Colonic mucosa (tissue), 4 donors: ENCODE measurements around the gene KCNK7. TPM values are rescaled to one million over a fixed set of nuclear protein-coding genes. Genes with fewer than 3 reads are reported as not detected.

Experiments
- DNase-seq: peaks from one replicate; pipeline ENCODE4 v3.0.0-alpha.2; 2020
- H3K27ac ChIP-seq: fragments of 200-600 bp; one replicate; pipeline ENCODE4 v1.8.0; 2021
- H3K27me3 ChIP-seq: fragments of 200-600 bp; one replicate; pipeline ENCODE4 v1.8.0; 2021
- H3K36me3 ChIP-seq: fragments of 200-600 bp; one replicate; pipeline ENCODE4 v1.8.0; 2021
- H3K4me1 ChIP-seq: fragments of 200-600 bp; one replicate; pipeline ENCODE4 v1.8.0; 2021; ENCODE audit warnings: mild to moderate bottlenecking
- H3K4me3 ChIP-seq: fragments of 200-600 bp; one replicate; pipeline ENCODE4 v1.8.0; 2021
- H3K9ac ChIP-seq, 2 donors: one replicate each; pipeline ENCODE4 v1.7.0; 2013; ENCODE audit warnings: control low read depth in 2 of 2, low read depth in 2 of 2, low read length in 2 of 2
- H3K9me3 ChIP-seq: fragments of 200-600 bp; one replicate; pipeline ENCODE4 v1.8.0; 2021
- CTCF ChIP-seq: fragments of 200-600 bp; IDR thresholded peaks from one replicate; pipeline ENCODE4 v1.8.0; 2022; ENCODE audit warnings: antibody characterized with exemption, mild to moderate bottlenecking
- intact Hi-C: fragments of 100-400 bp; cut with DNase I; formaldehyde crosslinking; loops from one replicate; pipeline ENCODE4 v1.14.1; 2022
- total RNA-seq, 2 donors: library from RNA; stranded (reverse); fragmentation: NEBNext Ultra II Directional in 1 of 2; extraction: Animal tissue kit (Norgen Biotek cat#: 25700) in 1 of 2; gene quantifications; one replicate each; pipeline ENCODE4 v1.2.1, GENCODE V29; 2021
- donor health status: healthy.
- donor health status: DM: no; HTN: no; CAD: no.
- donor health status: DM: no; HTN: no; CAD: no.

KCNK7 gene
- total RNA-seq, 2 donors from 2014 or later, result 0.40 to 0.69 TPM

- intact Hi-C loops, result loop anchor here (10.0 kb wide), 1 partner anchor 81 kb away; no protein-coding TSS in a partner anchor
Measured at GRCh38 chr11:65623852-65624616, 28.4 kb upstream of the KCNK7 start.

GRCh38 chr11:65623177-65623576 lies 27.6 kb upstream of the KCNK7 start:
- TF ChIP-seq CTCF, result no peak
- Histone ChIP-seq H3K4me1 (no peaks in the 10 kb centered on the region), H3K4me3 (no peak overlapping the region), H3K9ac (no peak overlapping the region), H3K27me3 (no peaks in the 10 kb centered on the region), H3K9me3 (no peaks in the 10 kb centered on the region), H3K27ac (no peak overlapping the region), H3K36me3 (peaks cover 23% of the 10 kb centered on the region)
- no peak for DNase-seq
- intact Hi-C loops, result loop anchor here (10.0 kb wide), 1 partner anchor 82 kb away; no protein-coding TSS in a partner anchor

More at GRCh38 chr11:65623852-65624616, 28.4 kb upstream of the KCNK7 start:
- Histone ChIP-seq H3K27me3 (no peaks in the 10 kb centered on the region), H3K9ac (no peak overlapping the region), H3K9me3 (no peaks in the 10 kb centered on the region), H3K4me1 (no peaks in the 10 kb centered on the region), H3K36me3 (peaks cover 18% of the 10 kb centered on the region), H3K27ac (no peak overlapping the region), H3K4me3 (no peak overlapping the region)
- no peak for DNase-seq
- no peak for TF ChIP-seq CTCF

- TF ChIP-seq CTCF, result no peak
- Histone ChIP-seq H3K4me1 (peaks cover 6% of the 10 kb centered on the region), H3K9ac (no peak overlapping the region), H3K9me3 (no peaks in the 10 kb centered on the region), H3K36me3 (peaks cover 17% of the 10 kb centered on the region), H3K4me3 (no peak overlapping the region), H3K27me3 (no peaks in the 10 kb centered on the region), H3K27ac (no peak overlapping the region)
- intact Hi-C loops, result loop anchor here (10.0 kb wide), 1 partner anchor 83 kb away; no protein-coding TSS in a partner anchor
- DNase-seq, result no peak
Measured at GRCh38 chr11:65622011-65622410, 26.4 kb upstream of the KCNK7 start.

GRCh38 chr11:65621460-65621859 lies 25.9 kb upstream of the KCNK7 start:
- intact Hi-C loops, result loop anchor here (10.0 kb wide), 1 partner anchor 83 kb away; no protein-coding TSS in a partner anchor
- Histone ChIP-seq H3K4me3 (no peak overlapping the region), H3K4me1 (peaks cover 12% of the 10 kb centered on the region), H3K9ac (no peak overlapping the region), H3K36me3 (peaks cover 14% of the 10 kb centered on the region), H3K9me3 (no peaks in the 10 kb centered on the region), H3K27me3 (no peaks in the 10 kb centered on the region), H3K27ac (no peak overlapping the region)
- TF ChIP-seq CTCF, result no peak
- no peak for DNase-seq

GRCh38 chr11:65620666-65621065 lies 25.1 kb upstream of the KCNK7 start:
- DNase-seq, result no peak
- Histone ChIP-seq H3K27me3 (no peaks in the 10 kb centered on the region), H3K4me1 (peaks cover 12% of the 10 kb centered on the region), H3K9me3 (no peaks in the 10 kb centered on the region), H3K36me3 (peaks cover 14% of the 10 kb centered on the region), H3K9ac (no peak overlapping the region), H3K4me3 (no peak overlapping the region), H3K27ac (no peak overlapping the region)
- intact Hi-C loops, result loop anchor here (10.0 kb wide), 1 partner anchor 84 kb away; no protein-coding TSS in a partner anchor
- no peak for TF ChIP-seq CTCF
